Astrocyte of the hippocampus (primary cell): Measurements from ENCODE around the gene MLLT3.

Experiments
- DNase-seq: peaks from one replicate; pipeline ENCODE4 v3.0.0; 2011; ENCODE audit warnings: low read depth, low spot score

Gene MLLT3

DNA sequence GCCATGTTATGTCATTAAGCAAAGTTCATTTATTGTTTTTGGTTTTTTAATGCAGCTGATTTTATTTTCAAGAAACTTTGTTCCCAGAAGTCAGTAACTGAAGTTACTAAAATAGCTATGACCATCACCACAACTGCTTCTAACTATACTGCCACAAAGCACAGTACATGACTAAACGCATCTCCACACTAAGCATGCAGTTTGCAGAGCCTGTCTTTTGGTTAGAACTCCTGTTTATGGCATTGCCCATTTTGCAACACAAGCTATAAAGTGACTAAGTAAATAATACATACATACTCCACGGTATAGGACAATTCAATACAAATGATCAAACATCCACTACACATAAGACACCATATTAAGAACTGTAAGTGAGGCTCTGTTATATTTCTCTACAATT, 109.7 kb downstream of the MLLT3 start:
- DNase-seq = peak; percentile 7

DNA sequence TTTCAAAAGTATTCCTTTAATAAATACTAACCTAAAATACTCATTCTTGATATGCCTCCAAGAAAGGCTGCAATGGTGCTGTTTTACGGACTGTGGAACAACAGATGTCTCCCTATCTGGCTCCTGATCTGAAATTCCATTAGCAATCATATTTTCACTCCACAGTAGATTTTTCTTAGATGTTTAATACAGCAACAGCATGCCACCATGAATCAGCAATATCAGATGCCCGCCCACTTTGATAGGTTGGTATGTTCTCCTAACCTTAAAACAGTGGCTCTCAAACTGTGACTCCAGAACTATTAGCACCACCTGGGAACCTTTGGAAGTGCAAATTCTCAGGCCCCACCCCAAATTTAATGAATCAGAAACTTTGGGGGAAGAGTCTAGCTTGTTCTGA, 110.2 kb downstream of the MLLT3 start:
- peak; percentile 31 for DNase-seq

DNA sequence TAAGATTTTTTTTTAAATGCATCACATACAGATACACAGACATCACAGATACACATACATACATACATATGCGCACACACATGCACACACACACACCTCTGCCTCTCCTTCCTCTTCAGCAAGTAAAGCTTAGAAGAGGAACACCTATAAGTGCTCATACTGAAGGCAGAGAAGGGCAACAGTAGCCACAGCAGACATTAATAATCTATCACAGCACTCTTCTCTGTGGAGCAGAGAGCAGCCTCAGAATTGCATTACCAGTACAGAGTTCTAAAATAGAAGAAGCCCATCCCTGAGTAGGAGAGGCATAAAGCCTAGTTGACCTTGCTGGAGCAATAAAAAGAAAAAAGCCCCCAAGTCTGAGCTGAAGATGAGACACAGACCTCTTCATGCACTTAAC, 110.6 kb downstream of the MLLT3 start:
- DNase-seq = no peak

GRCh38 chr9:20509466-20509865, 112.8 kb downstream of the MLLT3 start:
- no peak for DNase-seq

GRCh38 chr9:20508242-20508641, 114.1 kb downstream of the MLLT3 start:
- DNase-seq = no peak

DNA sequence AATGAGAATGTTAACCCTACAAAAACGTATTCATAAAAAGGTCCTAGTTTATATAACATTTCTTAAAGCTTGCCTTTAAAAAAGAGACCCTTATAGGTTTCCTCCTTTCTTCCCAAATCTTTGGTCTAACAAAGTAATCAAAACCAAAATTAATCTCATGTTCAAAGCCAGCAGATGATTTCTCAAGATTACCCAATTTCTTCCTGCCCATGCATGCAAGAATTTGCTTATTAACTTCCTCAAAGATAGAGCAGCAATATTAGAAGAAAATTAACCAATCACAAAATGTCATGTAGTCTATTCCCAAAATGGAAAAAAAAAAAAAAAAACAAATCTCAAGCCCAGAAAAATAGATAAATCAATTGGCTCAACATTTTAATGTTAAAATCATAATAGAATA, 114.9 kb downstream of the MLLT3 start:
- no peak for DNase-seq

GRCh38 chr9:20506099-20506900, 116.0 kb downstream of the MLLT3 start:
- DNase-seq = no peak

- no peak for DNase-seq
Measured at GRCh38 chr9:20505574-20505973, 116.7 kb downstream of the MLLT3 start.

- no peak for DNase-seq
Measured at GRCh38 chr9:20504930-20505329, 117.4 kb downstream of the MLLT3 start.

- no peak for DNase-seq
Measured at GRCh38 chr9:20500101-20500500, 122.2 kb downstream of the MLLT3 start.

GRCh38 chr9:20499013-20499412, 123.3 kb downstream of the MLLT3 start:
- no peak for DNase-seq

GRCh38 chr9:20496328-20496727, 126.0 kb downstream of the MLLT3 start:
- no peak for DNase-seq

DNA sequence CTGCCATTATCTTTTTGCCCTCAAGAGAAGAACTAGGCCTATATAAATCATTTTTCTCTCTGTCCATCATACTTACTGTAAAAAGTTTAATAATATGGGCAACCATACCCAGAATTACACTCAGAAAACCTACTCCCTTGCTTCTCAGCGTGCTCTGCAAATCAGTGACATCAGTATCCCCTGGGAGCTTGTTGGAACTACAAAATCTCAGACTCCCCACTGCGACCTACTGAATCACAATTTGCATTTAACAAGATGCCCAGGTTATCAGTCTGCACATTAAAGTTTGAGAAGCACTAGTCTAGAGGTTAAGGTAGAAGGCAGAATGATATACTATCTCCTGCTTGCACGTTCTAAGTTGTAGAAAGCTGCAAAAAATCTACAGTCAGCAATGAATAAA, 127.2 kb downstream of the MLLT3 start:
- DNase-seq = no peak

- no peak for DNase-seq
Measured at GRCh38 chr9:20494035-20494434, 128.3 kb downstream of the MLLT3 start.

- no peak for DNase-seq
Measured at GRCh38 chr9:20492772-20493171, 129.5 kb downstream of the MLLT3 start.

GRCh38 chr9:20491612-20492011, 130.7 kb downstream of the MLLT3 start:
- DNase-seq = no peak

- no peak for DNase-seq
Measured at GRCh38 chr9:20490246-20490834, 132.0 kb downstream of the MLLT3 start.

DNA sequence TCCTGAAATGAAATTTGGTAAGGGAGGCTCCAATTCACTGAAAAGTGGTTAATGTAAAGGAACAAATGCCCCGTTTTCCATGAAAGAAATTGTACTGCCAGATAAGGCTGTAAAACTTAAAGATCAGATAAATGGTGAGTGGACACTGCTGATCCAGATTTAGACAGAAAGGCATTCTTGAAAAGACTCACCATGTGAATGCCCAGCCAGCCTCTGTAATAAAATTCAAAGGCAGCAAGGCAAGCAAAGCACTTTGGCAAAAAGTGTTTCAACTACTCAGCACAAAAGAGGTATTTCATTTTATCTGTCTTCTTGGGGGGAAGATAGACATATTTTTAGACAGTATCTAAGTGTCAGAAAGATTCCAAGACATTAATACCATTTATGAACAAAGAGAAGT, 133.6 kb downstream of the MLLT3 start:
- no peak for DNase-seq

GRCh38 chr9:20486552-20486951, 135.7 kb downstream of the MLLT3 start:
- DNase-seq = no peak

DNA sequence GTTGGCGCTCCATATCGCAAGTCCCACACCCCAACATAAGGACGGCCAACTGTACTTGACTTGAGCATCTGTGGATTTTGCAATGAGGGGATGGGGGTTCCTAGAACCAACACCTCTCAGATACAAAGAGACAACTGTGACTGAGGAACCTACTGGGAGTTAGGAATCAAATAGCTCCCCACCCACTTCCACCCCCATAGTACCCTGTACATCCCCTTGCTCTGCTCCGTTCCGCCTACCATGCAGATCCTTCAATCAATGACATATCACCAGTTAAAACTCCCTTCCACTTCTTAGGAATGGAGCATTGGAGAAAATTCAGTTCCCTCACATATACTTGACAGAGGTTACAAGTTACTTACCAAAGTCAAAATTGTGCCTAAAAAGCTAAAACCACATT, 140.9 kb downstream of the MLLT3 start:
- no peak for DNase-seq

- no peak for DNase-seq
Measured at GRCh38 chr9:20480249-20480648, 142.1 kb downstream of the MLLT3 start.

DNA sequence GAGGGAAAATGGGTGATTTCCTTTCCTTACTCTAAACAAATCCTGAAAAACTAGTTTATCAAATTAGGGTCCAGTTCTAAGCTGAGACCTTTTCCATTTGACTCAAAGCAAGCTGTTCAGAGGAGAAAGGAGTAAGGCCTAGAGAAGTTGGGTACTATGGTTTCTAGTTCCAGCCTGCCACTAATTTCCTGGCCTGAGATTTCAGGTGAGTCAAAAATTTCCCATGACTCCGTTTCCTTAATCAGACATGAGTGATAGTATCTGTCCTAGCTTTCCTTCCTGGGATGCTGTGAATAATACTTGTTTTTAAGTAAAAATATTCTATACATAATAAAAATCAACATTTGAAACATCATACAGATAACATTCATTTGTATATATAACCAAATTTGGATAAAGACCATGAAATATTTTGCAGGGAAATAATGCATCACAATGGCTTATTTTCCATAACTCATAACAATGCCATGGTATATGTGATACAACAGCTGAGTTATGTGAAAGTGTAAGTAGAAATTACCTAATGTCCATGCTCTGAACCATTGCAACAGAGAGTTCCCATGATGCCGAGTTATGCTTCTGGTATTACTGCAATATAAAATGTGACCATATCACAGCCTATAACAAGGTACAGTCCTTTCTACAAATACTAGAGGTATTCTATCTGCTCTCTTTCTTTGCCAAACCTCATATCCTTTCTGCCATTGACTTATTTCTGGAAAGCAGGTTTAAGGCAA, 142.7 kb downstream of the MLLT3 start:
- no peak for DNase-seq

DNA sequence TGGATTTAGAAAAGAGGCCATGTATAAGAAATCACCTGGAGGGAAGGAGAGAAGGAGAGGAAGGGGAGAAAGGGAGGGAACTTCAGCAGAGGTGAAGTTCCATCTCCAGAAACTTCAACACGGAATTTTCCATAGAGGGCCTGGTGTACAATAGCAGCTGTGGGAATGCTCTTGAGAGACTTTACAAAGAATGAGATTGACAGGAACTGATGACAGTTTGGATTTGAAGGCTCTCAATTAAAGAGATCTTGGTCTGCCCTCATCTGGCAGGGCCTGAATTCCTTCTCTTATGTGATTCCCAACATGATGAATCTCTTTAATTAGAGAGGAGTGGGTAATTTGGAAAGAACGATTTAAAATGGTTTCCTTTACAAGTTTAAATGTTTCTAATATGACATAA, 143.5 kb downstream of the MLLT3 start:
- DNase-seq = peak; percentile 16
